ENCODE results near the gene BTC. TPM values are rescaled to one million over a fixed set of nuclear protein-coding genes. Genes with fewer than 3 reads are reported as not detected.

BTC gene
- total RNA-seq, 1 donor from 2014 or later, result 0.16 TPM

Other genes with a start within 250 kb of the BTC start
- gene PARM1, start 138.6 kb upstream of the BTC start, total RNA-seq, result 58.7 TPM

All from Right ventricle myocardium inferior (tissue), 1 donor.